ENCODE data around the gene RNH1.

The RNH1 gene

GRCh38 chr11:445765-446588, 61.1 kb downstream of the RNH1 start:
- H3K4me2 ChIP-seq (ENCODE audit: low read length) = no peak overlapping the region
- H3K27ac ChIP-seq (ENCODE audit: low read depth, low read length) = no peak overlapping the region
- H3K4me3 ChIP-seq (ENCODE audit: low read length) = no peak overlapping the region
- no peaks in the 10 kb centered on the region; the same call in 1 of the 2 replicates for H3K27me3 ChIP-seq (ENCODE audit: control insufficient read depth, low read length)
- peaks cover 15% of the 10 kb centered on the region for H3F3A ChIP-seq (ENCODE audit: control insufficient read depth, insufficient read depth)
- no peaks in the 10 kb centered on the region for H3K9me2 ChIP-seq (replicated peaks; ENCODE audit: control insufficient read depth, low read length)
- H3K9me3 ChIP-seq (ENCODE audit: control insufficient read depth, insufficient read depth, low read length) = no peaks in the 10 kb centered on the region
- H3K36me3 ChIP-seq (ENCODE audit: control insufficient read depth, low read length) = no peaks in the 10 kb centered on the region
- H3K79me2 ChIP-seq (ENCODE audit: control insufficient read depth, low read length) = peaks cover 16% of the 10 kb centered on the region
- H3K4me1 ChIP-seq (ENCODE audit: control insufficient read depth, low read length) = peaks cover 30% of the 10 kb centered on the region
- no peaks in the 10 kb centered on the region for H4K20me1 ChIP-seq (ENCODE audit: control insufficient read depth, insufficient read depth, low read depth, low read length)
- TF ChIP-seq EZH2phosphoT487 (IDR thresholded peaks at IDR 0.05; ENCODE audit: borderline replicate concordance, low read length) (no peak), CTCF (IDR thresholded peaks at IDR 0.05; ENCODE audit: low read depth, low read length, poor library complexity, severe bottlenecking) (no peak)
